GM10266 (cell line): ENCODE results near the gene HKDC1.

Source experiments
- DNase-seq: peaks from one replicate; pipeline ENCODE4 v3.0.0; 2012; ENCODE audit errors: extremely low spot score
- CTCF ChIP-seq: IDR thresholded peaks from 2 replicates; pipeline ENCODE4 v1.5.1; 2012; ENCODE audit warnings: mild to moderate bottlenecking, low read depth; ENCODE audit not compliant: control insufficient read depth, insufficient read depth; ENCODE audit errors: missing control alignments

Gene HKDC1

GRCh38 chr10:69209787-69210484, 10.2 kb upstream of the HKDC1 start:
- no peak for TF ChIP-seq CTCF
- DNase-seq: no peak

DNA sequence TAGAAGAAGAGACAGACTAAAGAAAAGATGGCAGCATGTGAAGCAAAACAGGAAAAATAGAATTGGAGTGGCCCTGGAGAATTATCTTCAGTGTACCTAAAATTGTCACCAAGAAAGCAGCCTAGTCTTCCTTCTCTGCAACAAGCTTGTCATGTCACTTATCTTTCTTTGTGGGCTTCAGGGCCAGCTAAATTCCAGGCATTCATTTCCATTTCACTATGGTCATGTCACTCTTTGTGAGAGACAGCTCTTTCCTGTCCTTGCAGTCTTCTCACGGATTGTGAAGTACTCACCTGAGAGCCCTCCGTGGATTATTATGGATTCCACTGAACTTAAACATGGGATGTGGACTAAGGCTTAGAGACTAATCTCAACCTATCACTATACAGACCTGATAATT, 9.0 kb upstream of the HKDC1 start:
- no peak for TF ChIP-seq CTCF
- DNase-seq: no peak

GRCh38 chr10:69211524-69211923, 8.6 kb upstream of the HKDC1 start:
- TF ChIP-seq CTCF: no peak
- DNase-seq: no peak

- no peak for DNase-seq
- no peak for TF ChIP-seq CTCF
Observed at GRCh38 chr10:69213591-69214311, 6.4 kb upstream of the HKDC1 start.

- TF ChIP-seq CTCF: no peak
- no peak for DNase-seq
Observed at GRCh38 chr10:69214666-69215131, 5.4 kb upstream of the HKDC1 start.

DNA sequence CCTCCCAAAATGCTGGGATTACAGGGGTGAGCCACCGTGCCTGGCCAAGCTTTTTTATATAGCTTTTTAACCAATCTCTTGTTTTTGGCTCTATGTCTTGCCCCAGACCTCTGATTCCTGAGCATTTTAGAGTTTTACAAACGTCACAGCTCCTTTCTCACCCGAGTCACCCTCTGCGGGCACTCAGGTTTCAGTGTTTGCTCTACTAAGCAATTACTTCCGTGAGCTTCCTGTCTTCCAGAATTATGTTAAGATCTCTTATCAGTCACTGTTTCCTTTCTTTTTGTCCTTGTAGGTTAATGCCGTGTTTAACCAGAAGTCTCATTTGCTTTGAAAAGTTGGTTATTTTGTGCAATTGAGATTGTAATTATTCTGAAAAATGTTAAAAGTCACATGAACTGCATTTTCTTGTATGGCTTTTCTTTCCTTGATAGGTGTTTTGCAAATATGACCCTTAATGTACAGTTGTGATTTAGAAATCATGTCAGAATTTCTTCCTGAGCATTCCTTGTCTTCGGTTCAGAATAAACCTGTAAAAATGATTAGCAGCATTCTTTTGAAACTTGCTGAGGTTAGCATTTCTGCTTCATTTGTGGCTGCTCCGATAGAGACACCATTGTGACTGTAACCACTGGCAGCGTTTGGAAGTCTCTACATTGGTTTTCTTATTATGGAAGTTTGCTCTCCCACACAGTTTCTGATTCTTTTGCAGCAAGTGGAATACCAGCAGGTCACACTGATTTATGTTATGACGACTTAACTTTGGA, 4.5 kb upstream of the HKDC1 start:
- TF ChIP-seq CTCF: no peak

DNA sequence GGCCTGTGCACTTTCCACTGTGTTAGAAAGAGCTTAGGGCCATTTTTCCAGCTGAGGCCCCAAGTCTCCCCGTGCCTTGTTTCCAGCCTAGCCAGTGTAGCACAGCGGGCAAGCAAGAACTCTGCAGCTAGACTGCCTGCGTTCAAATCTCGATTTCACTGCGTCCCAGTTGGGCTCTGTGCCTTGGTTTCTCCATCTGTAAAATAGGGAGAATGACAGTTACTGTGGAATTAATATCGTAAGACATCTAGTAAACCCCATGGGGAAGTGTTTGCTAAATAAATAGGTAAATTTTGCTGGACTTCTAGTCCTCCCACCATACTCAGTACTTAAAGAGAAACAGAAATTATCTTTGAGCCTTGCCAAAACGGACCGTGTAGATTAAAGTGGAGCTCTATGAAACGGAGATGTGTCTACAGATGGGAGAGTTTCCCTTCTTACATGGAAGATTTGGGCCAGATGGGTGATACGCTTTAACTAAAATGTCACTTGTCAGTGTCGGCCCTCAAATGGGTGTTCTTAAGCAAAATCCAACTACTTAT, 3.5 kb upstream of the HKDC1 start:
- no peak for TF ChIP-seq CTCF
- no peak for DNase-seq

More for the DNA sequence above, 4.5 kb upstream of the HKDC1 start:
- DNase-seq: no peak
